CD4-positive, alpha-beta T cell treated with Interleukin-4 for 4 hours (primary cell): ENCODE data around the gene FAM25A.

Experiments used
- DNase-seq: peaks from one replicate; pipeline ENCODE4 v3.0.0-alpha.2; 2020

Gene FAM25A

DNA sequence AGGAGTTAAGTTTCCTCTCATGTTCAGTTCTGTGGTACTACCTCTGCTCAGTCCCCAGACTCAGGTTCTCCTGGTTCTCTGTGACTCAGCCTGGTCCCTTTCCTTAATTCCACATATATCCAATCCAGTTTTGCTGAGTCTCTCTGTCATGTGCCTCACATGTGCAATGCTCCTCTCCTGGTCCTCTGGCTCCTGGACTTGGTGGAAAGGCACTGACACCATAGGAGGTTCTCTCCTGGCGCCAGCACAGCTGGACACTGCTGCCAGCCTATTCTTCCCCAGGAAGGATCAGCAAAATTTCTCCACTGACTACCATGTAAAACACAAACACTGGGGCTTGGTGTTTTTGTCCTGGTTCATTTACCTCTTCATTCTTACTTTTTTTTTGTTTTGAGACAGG, 46.8 kb downstream of the FAM25A start:
- no peak for DNase-seq

GRCh38 chr10:87068281-87068680, 48.2 kb downstream of the FAM25A start:
- DNase-seq = no peak

DNA sequence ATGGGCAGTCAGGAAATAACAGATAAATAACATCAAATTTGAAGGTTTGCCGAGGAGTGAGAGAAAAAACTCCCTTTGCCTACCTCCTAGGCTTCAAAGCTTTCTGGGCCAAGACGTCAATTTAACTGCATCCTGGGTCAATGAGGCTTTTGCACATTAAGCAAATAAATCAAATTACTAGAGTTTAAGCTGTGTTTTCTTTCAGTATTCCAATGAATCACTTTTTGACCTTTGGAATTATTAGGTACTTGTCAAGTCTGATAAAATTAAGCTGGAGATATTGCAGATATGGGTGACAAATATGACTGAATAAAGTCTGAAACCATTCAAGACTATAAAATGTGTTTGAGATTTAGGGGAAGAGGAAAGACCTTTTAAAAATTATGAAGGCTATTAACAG, 52.4 kb downstream of the FAM25A start:
- DNase-seq = no peak
